ENCODE measurements around the gene COL24A1. TPM values are rescaled to one million over a fixed set of nuclear protein-coding genes. Genes with fewer than 3 reads are reported as not detected.

Gene COL24A1
- total and polyA plus RNA-seq, 2 of the 13 experiments (the other 11 are each of a cell fraction or from before 2014, with no cell fraction given), result 0.04 to 0.13 TPM

- TF ChIP-seq ZNF674 (CRISPR knock-in tag; IDR thresholded peaks at IDR 0.05; ENCODE audit: low read depth) (no peak), RBM22 (optimal IDR thresholded peaks at IDR 0.05; ENCODE audit: low read length) (no peak), ZNF460 (CRISPR knock-in tag; IDR thresholded peaks at IDR 0.05; ENCODE audit: borderline replicate concordance) (no peak), POLR2A (IDR thresholded peaks at IDR 0.05; ENCODE audit: insufficient read depth in 1 of 2, low read depth in 2 of 2, low read length in 2 of 2) (no peak), ZNF780A (CRISPR knock-in tag; IDR thresholded peaks at IDR 0.05) (no peak), ZNF768 (CRISPR knock-in tag; IDR thresholded peaks at IDR 0.05) (no peak), SAFB2 (CRISPR knock-in tag; IDR thresholded peaks at IDR 0.05; ENCODE audit: borderline replicate concordance, low read depth) (no peak), KLF16 (CRISPR knock-in tag; IDR thresholded peaks at IDR 0.05) (no peak), ZKSCAN1 (IDR thresholded peaks at IDR 0.05; ENCODE audit: low read length) (no peak), GPBP1L1 (CRISPR knock-in tag; IDR thresholded peaks at IDR 0.05) (no peak), ELF4 (CRISPR knock-in tag; IDR thresholded peaks at IDR 0.05; ENCODE audit: borderline replicate concordance) (no peak)
- TF ChIP-seq, protein P1, sequence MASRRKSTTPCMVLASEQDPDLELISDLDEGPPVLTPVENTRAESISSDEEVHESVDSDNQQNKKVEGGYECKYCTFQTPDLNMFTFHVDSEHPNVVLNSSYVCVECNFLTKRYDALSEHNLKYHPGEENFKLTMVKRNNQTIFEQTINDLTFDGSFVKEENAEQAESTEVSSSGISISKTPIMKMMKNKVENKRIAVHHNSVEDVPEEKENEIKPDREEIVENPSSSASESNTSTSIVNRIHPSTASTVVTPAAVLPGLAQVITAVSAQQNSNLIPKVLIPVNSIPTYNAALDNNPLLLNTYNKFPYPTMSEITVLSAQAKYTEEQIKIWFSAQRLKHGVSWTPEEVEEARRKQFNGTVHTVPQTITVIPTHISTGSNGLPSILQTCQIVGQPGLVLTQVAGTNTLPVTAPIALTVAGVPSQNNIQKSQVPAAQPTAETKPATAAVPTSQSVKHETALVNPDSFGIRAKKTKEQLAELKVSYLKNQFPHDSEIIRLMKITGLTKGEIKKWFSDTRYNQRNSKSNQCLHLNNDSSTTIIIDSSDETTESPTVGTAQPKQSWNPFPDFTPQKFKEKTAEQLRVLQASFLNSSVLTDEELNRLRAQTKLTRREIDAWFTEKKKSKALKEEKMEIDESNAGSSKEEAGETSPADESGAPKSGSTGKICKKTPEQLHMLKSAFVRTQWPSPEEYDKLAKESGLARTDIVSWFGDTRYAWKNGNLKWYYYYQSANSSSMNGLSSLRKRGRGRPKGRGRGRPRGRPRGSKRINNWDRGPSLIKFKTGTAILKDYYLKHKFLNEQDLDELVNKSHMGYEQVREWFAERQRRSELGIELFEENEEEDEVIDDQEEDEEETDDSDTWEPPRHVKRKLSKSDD (CRISPR knock-in tag; IDR thresholded peaks at IDR 0.05; ENCODE audit: low read depth), result no peak
Measured at GRCh38 chr1:85850238-85850637, 306.3 kb downstream of the COL24A1 start (continued).
